BJ (cell line): Measurements from ENCODE around the gene CNTN5. TPM values are rescaled to one million over a fixed set of nuclear protein-coding genes. Genes with fewer than 3 reads are reported as not detected.

Experiments used
- CTCF ChIA-PET: fragments of 350-600 bp; formaldehyde crosslinking; extraction: SDS; loops from one replicate; lab custom pipeline; 2021; ENCODE audit warnings: antibody characterized with exemption, inconsistent platforms; lab: Yijun Ruan, JAX
- POLR2A ChIA-PET: fragments of 300-600 bp; sonication (Branson Sonifier 250); formaldehyde crosslinking; extraction: SDS; loops from one replicate; lab custom pipeline; 2021; ENCODE audit warnings: antibody characterized with exemption; lab: Charles Lee
- DNase-seq: peaks from one replicate; pipeline ENCODE4 v3.0.0-alpha.2; 2011; ENCODE audit warnings: low read depth
- H3K27me3 ChIP-seq: 2 replicates; pipeline ENCODE4 v1.6.0; 2011; ENCODE audit warnings: low read length; ENCODE audit not compliant: control insufficient read depth, insufficient read depth
- H3K36me3 ChIP-seq: 2 replicates; pipeline ENCODE4 v1.5.1; 2011; ENCODE audit warnings: low read length; ENCODE audit not compliant: control insufficient read depth, insufficient read depth
- H3K4me3 ChIP-seq: 2 replicates; pipeline ENCODE4 v1.5.1; 2011; ENCODE audit warnings: low read depth, mild to moderate bottlenecking, control low read depth, low read length
- CTCF ChIP-seq: IDR thresholded peaks from 2 replicates; pipeline ENCODE4 v1.5.1; 2011; ENCODE audit warnings: low read depth, mild to moderate bottlenecking, control low read depth, inconsistent platforms, low read length, moderate library complexity; ENCODE audit not compliant: insufficient read depth
- polyA plus RNA-seq: library from polyadenylated mRNA; depleted of rRNA; stranded (reverse); fragments of >200 nt; gene quantifications from 2 replicates; pipeline ENCODE4 v1.2.3, GENCODE V29; 2011

The CNTN5 gene
- polyA plus RNA-seq, 1 experiment, result not detected

DNA sequence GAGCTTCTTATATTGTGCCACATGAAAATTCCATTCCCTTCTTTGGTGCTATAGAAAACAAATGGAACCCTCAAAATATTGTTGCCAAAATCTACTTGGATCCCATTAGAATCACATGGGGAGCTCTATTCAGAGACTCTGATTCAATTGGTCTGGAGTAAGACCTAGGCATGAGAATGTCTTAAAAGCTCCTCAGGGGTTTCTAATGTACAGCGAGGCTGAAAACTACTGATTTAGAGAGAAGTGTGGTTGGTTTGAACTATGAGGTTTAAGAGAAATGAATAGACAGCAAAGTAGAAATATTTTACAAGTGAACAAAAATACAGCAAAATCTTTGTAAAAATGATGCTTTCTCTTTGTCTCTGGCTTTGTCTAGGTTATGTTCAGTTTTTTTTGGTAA lies 514.7 kb downstream of the CNTN5 start:
- H3K27me3 ChIP-seq, result no peaks in the 10 kb centered on the region
- H3K4me3 ChIP-seq, result no peak overlapping the region
- ChIA-PET POLR2A (no interaction called here), CTCF (no interaction called here)
- DNase-seq, result no peak
- no peak for TF ChIP-seq CTCF
- no peaks in the 10 kb centered on the region for H3K36me3 ChIP-seq

DNA sequence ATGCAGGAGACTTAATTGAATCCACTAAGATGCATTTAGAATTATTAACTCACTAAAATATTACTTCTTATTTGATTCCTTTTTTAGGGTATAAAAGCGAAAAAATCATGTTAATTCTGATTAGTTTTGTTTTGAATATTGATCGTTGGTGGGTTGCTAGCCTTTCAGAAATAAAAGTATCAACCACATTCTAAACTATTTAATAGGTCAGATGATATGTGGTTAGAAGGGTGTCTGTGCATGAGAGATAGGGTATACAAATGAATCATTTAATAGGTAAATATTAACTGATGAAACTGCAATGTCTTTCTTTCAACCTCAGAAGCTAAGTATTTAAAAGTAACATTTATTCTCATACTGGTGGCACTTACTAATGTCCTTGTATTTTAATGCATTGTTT lies 515.1 kb downstream of the CNTN5 start:
- Histone ChIP-seq H3K4me3 (no peak overlapping the region), H3K27me3 (no peaks in the 10 kb centered on the region), H3K36me3 (no peaks in the 10 kb centered on the region)
- DNase-seq, result no peak
- POLR2A ChIA-PET, result no interaction called here
- no peak for TF ChIP-seq CTCF
- CTCF ChIA-PET, result no interaction called here

DNA sequence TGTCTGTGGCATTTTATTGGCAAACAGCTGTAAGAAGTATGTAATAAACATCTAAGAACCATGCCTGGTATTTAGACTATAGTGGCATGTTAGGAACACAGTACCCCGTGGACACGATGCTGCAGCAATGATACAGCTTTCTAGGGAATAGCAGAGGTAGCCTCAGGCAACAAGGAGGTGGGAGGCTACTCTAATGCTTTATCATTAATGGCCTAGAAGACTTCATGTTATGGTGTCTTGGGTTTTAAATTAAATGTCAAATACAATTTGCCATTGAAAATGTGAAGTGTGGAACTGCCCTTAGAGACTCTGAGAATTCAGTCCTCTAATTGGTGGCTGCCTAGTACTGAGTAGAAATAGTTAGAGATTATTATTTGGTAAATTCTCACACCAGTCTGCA lies 516.9 kb downstream of the CNTN5 start:
- POLR2A ChIA-PET, result no interaction called here
- TF ChIP-seq CTCF, result no peak
- Histone ChIP-seq H3K27me3 (no peaks in the 10 kb centered on the region), H3K4me3 (no peak overlapping the region), H3K36me3 (no peaks in the 10 kb centered on the region)
- CTCF ChIA-PET, result no interaction called here
- DNase-seq, result no peak

GRCh38 chr11:99545616-99546015 lies 524.9 kb downstream of the CNTN5 start:
- Histone ChIP-seq H3K4me3 (no peak overlapping the region), H3K36me3 (no peaks in the 10 kb centered on the region), H3K27me3 (no peaks in the 10 kb centered on the region)
- ChIA-PET CTCF (no interaction called here), POLR2A (no interaction called here)
- no peak for TF ChIP-seq CTCF
- DNase-seq, result no peak

DNA sequence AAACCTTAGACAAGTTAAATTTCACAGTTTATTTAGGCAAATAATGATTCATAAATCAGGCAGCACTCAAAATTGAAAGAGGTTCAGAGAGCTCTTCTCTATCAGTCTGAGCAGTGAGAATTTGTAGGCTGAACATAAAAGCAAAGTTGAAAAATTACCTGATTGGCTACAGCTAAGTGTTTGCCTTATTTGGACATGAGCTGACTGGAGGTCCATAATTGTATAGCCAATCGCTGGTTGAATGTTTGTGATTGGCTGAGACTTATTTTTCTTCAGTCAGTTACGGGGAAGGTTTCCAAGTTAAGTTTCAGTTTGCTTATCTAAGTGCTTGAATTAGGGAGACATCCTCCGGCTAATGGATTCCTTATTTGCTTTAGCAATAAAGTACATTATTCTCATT lies 527.5 kb downstream of the CNTN5 start:
- TF ChIP-seq CTCF, result no peak
- ChIA-PET POLR2A (no interaction called here), CTCF (no interaction called here)
- DNase-seq, result no peak
- Histone ChIP-seq H3K4me3 (no peak overlapping the region), H3K27me3 (no peaks in the 10 kb centered on the region), H3K36me3 (no peaks in the 10 kb centered on the region)
